ENCODE results near the gene LCN10.

GRCh38 chr9:136751244-136751643 is 8.5 kb upstream of the LCN10 start:
- no peak for TF ChIP-seq REST (IDR thresholded peaks at IDR 0.05; ENCODE audit: insufficient replicate concordance, low read depth)
- no peak for TF ChIP-seq CTCF (IDR thresholded peaks at IDR 0.05; ENCODE audit: insufficient read depth, low read length)
- no peak for TF ChIP-seq GABPA (IDR thresholded peaks at IDR 0.05; ENCODE audit: low read depth)
